SK-N-SH treated with all-trans-retinoic acid at 6 μM for 48 hours (cell line): Measurements from ENCODE around the gene ZNF154.

Source experiments
- ATAC-seq: fragments of 200-7000 bp; cut with Tn5 transposase; 3 replicates; pipeline ENCODE4 v1.9.1; 2020; ENCODE audit warnings: mild to moderate bottlenecking, moderate library complexity
- ARNTL ChIP-seq: fragments of 450-650 bp; formaldehyde crosslinking; IDR thresholded peaks from 2 replicates; pipeline ENCODE4 v1.5.0; 2020; ENCODE audit warnings: low read depth, mild to moderate bottlenecking, moderate library complexity, borderline replicate concordance
- BACH2 ChIP-seq: fragments of 250-450 bp; sonication (Bioruptor Pico); IDR thresholded peaks from 2 replicates; pipeline ENCODE4 v1.9.0; 2021; ENCODE audit warnings: mild to moderate bottlenecking, borderline replicate concordance
- CREB5 ChIP-seq: fragments of 250-450 bp; sonication (Bioruptor Pico); IDR thresholded peaks from 2 replicates; pipeline ENCODE4 v1.5.1; 2020; ENCODE audit warnings: low read depth, mild to moderate bottlenecking, moderate library complexity
- CSDC2 ChIP-seq: fragments of 250-450 bp; sonication (Bioruptor Pico); IDR thresholded peaks from 2 replicates; pipeline ENCODE4 v1.5.0; 2020; ENCODE audit warnings: mild to moderate bottlenecking, moderate library complexity
- CSRNP3 ChIP-seq: fragments of 250-450 bp; sonication (Bioruptor Pico); IDR thresholded peaks from 2 replicates; pipeline ENCODE4 v1.5.1; 2021; ENCODE audit warnings: mild to moderate bottlenecking, moderate library complexity
- GLIS3 ChIP-seq: fragments of 250-450 bp; sonication (Bioruptor Pico); IDR thresholded peaks from 2 replicates; pipeline ENCODE4 v1.5.0; 2020; ENCODE audit warnings: mild to moderate bottlenecking, moderate library complexity
- ISL1 ChIP-seq: fragments of 250-450 bp; sonication (Bioruptor Pico); IDR thresholded peaks from 2 replicates; pipeline ENCODE4 v2.1.2; 2022; ENCODE audit warnings: mild to moderate bottlenecking, moderate library complexity
- OSR1 ChIP-seq: fragments of 250-450 bp; sonication (Bioruptor Pico); IDR thresholded peaks from 2 replicates; pipeline ENCODE4 v1.8.0; 2022; ENCODE audit warnings: moderate library complexity, mild to moderate bottlenecking, inconsistent platforms
- PATZ1 ChIP-seq: fragments of 250-450 bp; sonication (Bioruptor Pico); IDR thresholded peaks from 2 replicates; pipeline ENCODE4 v1.8.0; 2020; ENCODE audit warnings: mild to moderate bottlenecking, moderate library complexity, borderline replicate concordance
- POU6F1 ChIP-seq: fragments of 250-450 bp; sonication (Bioruptor Pico); IDR thresholded peaks from 2 replicates; pipeline ENCODE4 v1.8.0; 2021; ENCODE audit warnings: low read depth, mild to moderate bottlenecking, moderate library complexity, borderline replicate concordance
- PPARA ChIP-seq: fragments of 250-450 bp; sonication (Bioruptor Pico); IDR thresholded peaks from 2 replicates; pipeline ENCODE4 v1.5.0; 2020; ENCODE audit warnings: mild to moderate bottlenecking, borderline replicate concordance
- RARB ChIP-seq: fragments of 250-450 bp; sonication (Bioruptor Pico); IDR thresholded peaks from 2 replicates; pipeline ENCODE4 v1.8.0; 2021; ENCODE audit warnings: mild to moderate bottlenecking, moderate library complexity
- SNAI2 ChIP-seq: fragments of 250-450 bp; sonication (Bioruptor Pico); IDR thresholded peaks from 2 replicates; pipeline ENCODE4 v1.5.0; 2020; ENCODE audit warnings: mild to moderate bottlenecking, moderate library complexity
- TCF4 ChIP-seq: fragments of 250-450 bp; sonication (Bioruptor Pico); IDR thresholded peaks from 2 replicates; pipeline ENCODE4 v1.8.0; 2021; ENCODE audit warnings: mild to moderate bottlenecking, moderate library complexity, borderline replicate concordance
- TOX ChIP-seq: fragments of 250-450 bp; sonication (Bioruptor Pico); IDR thresholded peaks from 2 replicates; pipeline ENCODE4 v1.8.0; 2021; ENCODE audit warnings: mild to moderate bottlenecking, moderate library complexity, borderline replicate concordance
- TSHZ2 ChIP-seq: fragments of 250-450 bp; sonication (Bioruptor Pico); IDR thresholded peaks from 2 replicates; pipeline ENCODE4 v1.5.0; 2020; ENCODE audit warnings: mild to moderate bottlenecking, moderate library complexity
- ZC3H10 ChIP-seq: fragments of 250-450 bp; sonication (Bioruptor Pico); IDR thresholded peaks from 2 replicates; pipeline ENCODE4 v1.5.1; 2021; ENCODE audit warnings: mild to moderate bottlenecking, moderate library complexity
- ZFP3 ChIP-seq: fragments of 250-450 bp; sonication (Bioruptor Pico); IDR thresholded peaks from 2 replicates; pipeline ENCODE4 v1.5.0; 2020; ENCODE audit warnings: mild to moderate bottlenecking, moderate library complexity
- ZFP30 ChIP-seq: fragments of 450-650 bp; formaldehyde crosslinking; IDR thresholded peaks from 2 replicates; pipeline ENCODE4 v1.5.0; 2022; ENCODE audit warnings: mild to moderate bottlenecking, moderate library complexity
- ZNF565 ChIP-seq: fragments of 450-650 bp; formaldehyde crosslinking; conservative IDR thresholded peaks from 2 replicates; pipeline ENCODE4 v1.5.0; 2020; ENCODE audit warnings: low read depth, mild to moderate bottlenecking, moderate library complexity
- ZNF70 ChIP-seq: fragments of 450-650 bp; formaldehyde crosslinking; IDR thresholded peaks from 2 replicates; pipeline ENCODE4 v1.5.0; 2020; ENCODE audit warnings: mild to moderate bottlenecking, moderate library complexity
- ZNF8 ChIP-seq: fragments of 450-650 bp; formaldehyde crosslinking; IDR thresholded peaks from 2 replicates; pipeline ENCODE4 v1.5.0; 2020; ENCODE audit warnings: mild to moderate bottlenecking, moderate library complexity

Gene ZNF154

GRCh38 chr19:57688011-57688763 lies 20.8 kb downstream of the ZNF154 start:
- ATAC-seq, result no peak
- TF ChIP-seq ZNF8 (CRISPR knock-in tag), result no peak
- no peak for TF ChIP-seq ZFP3 (CRISPR knock-in tag)
- no peak for TF ChIP-seq OSR1 (CRISPR knock-in tag)
- TF ChIP-seq CSRNP3, result no peak
- no peak for TF ChIP-seq PATZ1 (CRISPR knock-in tag)
- no peak for TF ChIP-seq BACH2 (CRISPR knock-in tag)
- no peak for TF ChIP-seq TSHZ2
- TF ChIP-seq ARNTL (CRISPR knock-in tag), result no peak
- TF ChIP-seq TCF4 (CRISPR knock-in tag), result no peak
- TF ChIP-seq TOX (CRISPR knock-in tag), result no peak
- TF ChIP-seq ZNF565 (CRISPR knock-in tag), result no peak
- TF ChIP-seq ISL1 (CRISPR knock-in tag), result no peak

- no peak for ATAC-seq
- TF ChIP-seq POU6F1 (CRISPR knock-in tag) (no peak), PPARA (no peak), CSRNP3 (no peak), TCF4 (CRISPR knock-in tag) (no peak), RARB (no peak), CREB5 (CRISPR knock-in tag) (no peak), ZFP3 (CRISPR knock-in tag) (no peak), SNAI2 (CRISPR knock-in tag) (no peak), ZFP30 (no peak), ZNF70 (CRISPR knock-in tag) (no peak), ZC3H10 (CRISPR knock-in tag) (no peak), TSHZ2 (no peak), BACH2 (CRISPR knock-in tag) (no peak), TOX (CRISPR knock-in tag) (no peak), CSDC2 (no peak), ZNF8 (CRISPR knock-in tag) (no peak), ARNTL (CRISPR knock-in tag) (no peak), PATZ1 (CRISPR knock-in tag) (no peak), GLIS3 (no peak)
Observed at GRCh38 chr19:57687363-57688010, 21.5 kb downstream of the ZNF154 start.
